Activated CD8-positive, alpha-beta memory T cell treated with anti-CD3 and anti-CD28 coated beads, Interleukin-2, amount 50 U/mL, for 24 hours (primary cell): ENCODE results near the gene COA8.

Source experiments
- DNase-seq: peaks from one replicate; pipeline ENCODE4 v3.0.0-alpha.2; 2020; ENCODE audit errors: extremely low read depth

COA8 gene

GRCh38 chr14:103548463-103549351, 14.1 kb upstream of the COA8 start:
- no peak for DNase-seq

GRCh38 chr14:103549361-103550311, 13.1 kb upstream of the COA8 start:
- DNase-seq = no peak

DNA sequence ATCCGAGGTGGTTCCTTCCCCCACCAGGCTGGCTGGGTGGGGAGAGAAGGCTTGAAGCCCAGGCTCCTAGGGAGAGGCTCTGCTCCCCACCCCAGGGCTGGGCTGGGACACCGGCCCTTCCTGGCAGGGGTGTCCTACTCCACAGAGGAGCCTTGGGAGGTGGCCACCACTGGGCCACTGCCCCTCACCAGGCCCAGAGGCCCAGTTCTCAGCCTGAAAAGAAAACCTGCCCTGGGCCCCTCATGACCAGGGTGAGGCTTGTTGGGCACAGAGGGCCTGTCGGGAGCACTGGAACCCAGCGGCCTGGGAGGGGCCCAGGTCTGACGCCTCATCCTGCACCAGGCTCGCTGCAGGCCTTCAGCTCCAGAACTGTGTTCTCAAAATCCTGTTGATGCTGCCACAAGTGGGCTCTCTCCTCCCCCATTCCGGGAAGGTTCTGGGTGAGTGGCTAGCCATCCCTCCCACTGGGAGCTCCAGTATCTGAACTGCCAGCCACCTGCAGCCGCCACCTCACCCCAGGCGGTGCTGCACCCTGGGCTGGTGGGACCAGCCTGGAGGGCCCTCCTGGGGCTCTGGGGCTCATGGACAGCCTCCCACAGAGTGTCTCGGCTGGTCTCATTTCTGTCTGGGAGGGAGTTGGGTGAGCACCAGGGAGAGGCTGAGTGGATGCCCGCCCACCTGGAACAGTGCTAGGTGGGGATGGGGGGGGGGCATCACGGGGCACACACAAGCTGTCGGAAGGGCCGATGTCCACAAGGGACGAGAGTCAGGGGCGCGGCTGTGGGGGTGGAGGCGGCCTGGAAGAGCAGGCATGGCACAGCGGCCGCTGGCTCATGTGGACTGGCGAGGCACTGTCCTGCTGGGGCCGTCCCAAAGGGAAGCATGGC, 12.1 kb upstream of the COA8 start:
- no peak for DNase-seq

DNA sequence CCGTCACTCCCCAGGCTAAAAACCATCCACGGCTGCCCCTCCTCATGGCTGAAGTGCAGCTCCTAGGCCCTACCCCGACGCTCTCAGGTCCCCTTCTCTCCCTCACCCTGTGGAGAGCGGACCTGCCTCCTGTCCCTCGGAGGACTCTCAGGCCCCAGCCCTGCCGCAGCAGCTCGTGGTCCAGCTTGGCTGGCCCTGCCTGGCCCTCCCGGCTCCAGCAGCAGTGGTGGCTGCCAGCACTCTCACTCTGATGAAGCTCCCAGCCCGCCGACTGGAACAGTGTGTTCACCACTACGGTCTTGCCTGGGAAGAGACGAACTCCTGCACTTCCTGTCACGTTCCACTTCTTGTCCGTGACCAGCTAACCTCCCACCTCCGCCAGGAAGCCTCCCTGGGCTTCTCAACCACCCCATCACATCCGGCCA, 11.4 kb upstream of the COA8 start:
- no peak for DNase-seq

DNA sequence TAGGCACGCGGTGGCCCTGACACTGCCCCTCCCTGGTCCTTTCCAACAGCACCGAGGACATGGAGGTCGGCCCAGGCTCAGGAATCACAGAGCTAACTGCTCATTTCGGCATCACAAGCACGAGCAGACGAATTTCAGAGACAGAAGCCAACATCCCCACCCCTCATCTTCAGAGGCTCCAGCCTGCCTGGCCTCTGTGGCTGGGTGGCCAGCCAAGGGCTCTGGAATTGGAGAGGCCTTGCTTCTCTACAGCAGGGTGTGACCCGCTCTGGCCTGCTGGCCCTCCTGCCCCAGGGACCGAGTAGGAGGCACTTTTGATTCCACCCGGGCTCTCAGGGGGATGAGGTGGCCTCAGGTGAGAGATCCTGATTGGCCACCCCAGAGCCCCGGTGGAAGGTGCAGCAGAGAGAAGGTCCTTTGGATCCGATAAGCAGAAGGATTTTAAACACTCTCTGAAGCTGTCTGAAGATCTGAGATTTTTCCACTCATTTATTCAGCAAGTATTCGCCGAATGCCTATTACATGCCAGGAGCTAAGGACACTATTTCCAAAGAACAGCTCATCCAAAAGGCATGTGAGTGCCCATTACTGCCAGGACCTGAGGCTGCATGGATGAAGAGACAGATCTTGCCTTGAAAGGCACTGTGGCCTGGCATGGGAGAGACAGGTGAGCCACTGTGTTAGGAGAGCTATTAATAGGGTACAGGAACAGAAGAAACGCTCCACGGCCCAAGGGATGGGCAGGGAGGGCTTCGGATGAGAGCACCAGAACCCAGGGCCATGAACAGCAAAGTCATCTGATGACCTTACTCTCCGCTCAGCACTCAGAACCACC, 10.5 kb upstream of the COA8 start:
- DNase-seq = no peak

DNA sequence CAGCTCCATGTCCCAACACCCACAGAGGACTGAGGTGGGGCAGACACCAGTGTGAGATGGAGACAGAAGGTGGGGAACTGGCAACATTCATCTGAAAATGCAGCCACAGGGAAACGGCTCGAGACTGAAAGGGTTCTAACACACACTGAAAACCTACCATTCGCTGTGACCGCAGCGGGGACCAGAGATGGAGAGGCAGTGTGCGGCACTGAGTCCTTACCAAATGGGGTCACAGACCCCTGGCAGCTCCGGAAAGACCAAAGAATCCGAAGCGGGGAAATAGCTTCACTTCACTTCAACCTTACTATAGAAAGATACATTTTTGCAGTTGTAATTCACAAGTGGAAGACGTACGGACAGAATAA, 9.9 kb upstream of the COA8 start:
- DNase-seq = no peak

DNA sequence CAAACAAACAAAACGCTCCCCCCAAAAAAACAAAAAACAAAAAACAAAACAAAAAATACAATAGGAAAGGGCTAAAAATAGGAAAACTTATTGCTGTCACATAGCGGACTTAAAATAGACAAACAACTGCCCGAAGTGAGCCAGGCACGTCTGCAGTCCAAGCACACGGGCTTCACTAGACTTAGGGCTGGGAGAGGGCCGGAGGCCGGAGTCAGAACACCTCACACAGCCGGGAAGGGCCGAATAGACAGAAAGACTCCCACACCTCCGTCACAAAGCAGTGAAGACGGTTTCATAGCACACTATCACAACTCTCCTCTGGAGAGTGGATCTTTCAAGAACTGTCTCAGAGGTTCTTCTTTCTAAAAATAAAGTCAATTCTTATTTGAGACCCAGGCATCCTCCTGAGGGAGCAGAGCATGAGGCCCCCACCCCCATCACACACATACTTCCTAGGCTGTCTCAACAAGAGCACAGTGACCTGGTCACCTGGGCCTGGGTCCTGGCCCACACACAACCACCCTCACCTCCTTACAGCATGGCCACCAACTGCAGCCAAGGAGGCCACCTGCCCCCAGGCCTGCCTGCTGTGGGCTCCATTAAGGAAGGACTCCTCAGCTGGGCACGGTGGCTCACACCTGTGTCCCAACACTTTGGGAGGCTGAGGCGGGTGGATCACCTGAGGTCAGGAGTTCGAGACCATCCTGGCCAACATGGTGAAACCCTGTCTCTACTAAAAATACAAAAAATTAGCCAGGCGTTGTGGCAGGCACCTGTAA, 7.0 kb upstream of the COA8 start:
- no peak for DNase-seq

DNA sequence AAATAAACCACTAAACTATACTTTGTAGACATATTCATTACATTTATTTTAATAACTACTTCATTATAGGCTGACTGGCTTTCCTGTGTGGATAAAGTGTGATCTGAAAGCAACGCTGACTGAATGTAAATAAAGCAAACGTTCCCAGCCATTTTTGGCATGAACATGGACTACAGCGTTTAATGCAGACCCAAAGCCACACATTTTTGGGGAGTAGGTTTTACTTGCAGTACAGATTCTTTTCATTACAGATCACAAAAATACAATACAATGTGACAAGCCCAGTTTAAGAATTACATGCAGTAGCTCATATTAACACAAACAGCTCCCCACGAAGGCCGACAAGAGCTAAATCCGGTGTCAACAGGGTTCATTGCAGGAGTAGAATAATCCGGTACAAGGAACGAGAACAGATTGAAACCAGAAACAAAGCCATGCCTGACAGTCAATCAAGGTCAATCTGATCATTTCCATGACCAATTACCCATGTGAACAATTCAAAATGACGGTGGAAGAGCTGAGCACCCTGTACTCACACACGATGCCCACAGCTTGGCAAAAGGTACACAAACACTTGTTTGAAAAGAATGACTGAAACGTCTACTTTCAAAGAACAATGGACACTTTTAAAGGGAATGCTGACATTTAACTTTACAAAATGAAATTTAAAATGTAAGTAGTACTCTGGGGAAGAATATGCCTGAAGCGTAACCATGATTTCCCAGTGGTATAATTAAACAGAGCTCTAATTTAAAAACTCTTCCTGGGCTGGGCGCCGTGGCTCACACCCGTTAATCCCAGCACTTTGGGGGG, 5.6 kb upstream of the COA8 start:
- no peak for DNase-seq

DNA sequence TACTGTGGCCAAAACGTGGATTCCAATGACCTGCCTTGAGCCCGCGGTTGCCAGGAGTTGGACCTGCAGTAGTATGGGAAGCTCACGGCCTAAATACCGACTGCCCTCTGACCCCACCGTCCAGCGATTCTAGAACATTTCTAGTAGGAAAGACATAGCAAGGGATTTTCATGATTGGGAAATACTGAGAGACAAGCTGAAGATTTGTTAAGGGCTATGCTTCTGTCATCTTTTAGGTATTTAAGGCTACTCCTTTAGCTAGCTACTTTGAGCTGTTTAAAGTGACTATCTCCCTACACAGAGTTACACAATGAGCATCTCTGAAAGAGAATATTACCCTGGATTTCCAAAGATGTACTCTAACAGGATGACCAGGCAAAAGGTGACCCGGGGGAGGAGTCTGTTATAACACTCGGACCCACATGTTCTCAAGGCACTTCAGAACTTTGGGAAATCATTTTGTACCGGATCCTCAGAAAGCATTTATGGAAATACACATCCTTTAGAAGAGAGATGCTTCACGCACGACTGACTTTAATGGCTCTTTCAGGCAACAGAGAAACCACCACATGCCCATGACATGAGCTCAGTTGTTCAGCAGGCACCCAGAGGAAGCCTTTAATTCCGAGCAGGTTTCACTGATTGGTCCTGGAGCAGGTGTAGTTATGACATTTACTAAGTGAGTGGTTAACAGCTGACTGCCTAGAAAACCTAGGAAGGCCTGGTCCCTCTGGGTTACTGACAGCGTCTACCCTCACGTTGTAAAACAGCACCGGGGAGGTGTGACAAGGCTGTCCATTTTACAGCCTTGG, 4.5 kb upstream of the COA8 start:
- no peak for DNase-seq

DNA sequence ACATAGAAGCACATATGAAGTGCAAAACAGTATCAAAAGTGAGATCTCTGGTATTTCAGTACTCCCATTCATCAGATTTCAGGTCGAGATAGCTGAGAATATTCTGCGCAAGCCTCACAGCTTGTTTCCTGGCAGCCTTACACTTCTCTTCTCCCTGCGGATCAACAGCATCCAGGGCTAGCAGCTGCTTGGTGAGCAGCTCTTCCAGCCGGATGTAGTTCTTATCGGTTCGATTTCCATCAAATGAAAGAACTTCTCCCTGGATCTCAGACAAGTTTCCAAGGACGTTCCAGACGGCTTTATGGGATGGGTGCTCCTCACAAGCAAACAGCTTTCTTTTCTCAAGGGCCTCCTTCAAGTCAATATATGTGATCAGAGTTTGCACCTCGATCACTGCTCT, 3.0 kb upstream of the COA8 start:
- no peak for DNase-seq

- DNase-seq = no peak
Measured at GRCh38 chr14:103560691-103561090, 2.1 kb upstream of the COA8 start.

GRCh38 chr14:103561381-103562178, 1.2 kb upstream of the COA8 start:
- no peak for DNase-seq

DNA sequence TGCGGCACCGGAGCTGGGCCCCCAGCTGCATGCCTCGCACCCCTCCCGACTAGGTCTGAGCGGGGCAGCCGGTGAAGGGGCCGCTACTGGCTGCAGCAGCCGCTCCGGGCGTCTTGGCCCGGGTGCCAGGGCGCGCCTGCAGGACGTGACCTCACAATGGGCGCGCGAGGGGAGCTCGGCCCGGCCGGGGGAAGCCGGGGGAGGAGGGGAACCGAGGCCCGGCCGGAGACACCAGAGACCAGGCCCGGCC, 656 bp upstream of the COA8 start:
- no peak for DNase-seq

GRCh38 chr14:103563226-103563620, 463 bp downstream of the COA8 start:
- DNase-seq = no peak

DNA sequence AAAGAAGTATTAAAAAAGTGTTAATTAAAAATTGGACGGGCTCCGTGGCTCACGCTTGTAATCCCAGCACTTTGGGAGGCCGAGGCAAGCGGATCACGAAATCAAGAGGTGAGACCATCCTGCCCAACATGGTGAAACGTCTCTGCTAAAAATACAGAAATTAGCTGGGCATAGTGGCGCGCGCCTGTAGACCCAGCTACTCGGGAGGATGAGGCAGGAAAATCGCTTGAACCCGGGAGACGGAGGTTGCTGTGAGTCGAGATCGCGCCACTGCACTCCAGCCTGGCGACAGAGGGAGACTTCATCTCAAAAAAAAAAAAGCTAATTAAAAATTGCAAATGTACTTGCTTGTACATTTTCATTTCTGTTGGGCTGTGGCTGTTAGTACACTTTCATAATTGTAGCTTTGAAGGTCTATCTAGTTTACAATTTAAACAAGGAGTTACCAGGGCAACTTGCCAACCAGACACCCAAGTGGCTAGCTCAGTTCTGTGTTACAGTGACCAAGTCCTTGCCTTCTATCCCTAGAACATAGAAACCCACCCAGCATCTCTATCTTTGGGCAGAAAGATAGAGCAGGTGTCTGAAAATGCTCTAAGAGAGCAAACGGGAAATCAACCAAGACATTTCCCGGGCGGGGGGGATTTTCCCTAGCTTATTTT, 1.2 kb downstream of the COA8 start:
- DNase-seq = no peak

DNA sequence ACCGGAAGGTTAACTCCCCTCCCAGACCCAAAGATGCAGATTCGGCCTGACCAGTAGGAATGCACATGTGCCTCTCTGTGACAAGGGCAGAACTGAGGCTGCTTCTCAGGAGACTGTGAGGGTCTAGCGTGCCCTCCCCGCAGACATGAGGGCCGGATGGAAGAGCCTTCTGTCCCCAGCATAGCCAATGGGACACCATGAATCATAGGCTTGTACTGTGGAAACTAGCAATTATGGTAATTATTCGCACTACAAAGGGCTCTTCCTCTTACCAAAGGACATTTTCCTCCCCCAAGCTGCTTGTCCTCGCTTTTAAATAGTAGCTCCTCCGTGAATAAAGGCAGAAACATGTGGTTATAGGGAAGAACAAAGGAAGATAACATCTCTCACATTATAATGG, 6.2 kb downstream of the COA8 start:
- no peak for DNase-seq

GRCh38 chr14:103569408-103569807, 6.6 kb downstream of the COA8 start:
- no peak for DNase-seq
